MCF 10A (cell line): ENCODE results near the gene C4orf50. TPM values are rescaled to one million over a fixed set of nuclear protein-coding genes. Genes with fewer than 3 reads are reported as not detected.

Source experiments
- BruUV-seq: library from RNA; stranded (reverse); fragments of 400-500 nt; replicated peaks from 2 replicates; lab custom pipeline; 2021; lab: Mats Ljungman, UMichigan
- CTCF ChIA-PET: fragments of 300-600 bp; sonication (Branson Sonifier 250); formaldehyde crosslinking; extraction: SDS; loops from one replicate; lab custom pipeline; 2021; ENCODE audit warnings: antibody characterized with exemption, inconsistent platforms; lab: Yijun Ruan, JAX
- POLR2A ChIA-PET: fragments of 300-600, 350-650 bp; sonication (Branson Sonifier 250); formaldehyde crosslinking; extraction: SDS; loops from one replicate; lab custom pipeline; 2020; ENCODE audit warnings: antibody characterized with exemption, inconsistent platforms; lab: Yijun Ruan, JAX
- DNase-seq: peaks from one replicate; pipeline ENCODE4 v3.0.0-alpha.2; 2018; ENCODE audit not compliant: unreplicated experiment
- H3K27ac Mint-ChIP-seq: one replicate; pipeline ENCODE4 v1.8.0; 2022; ENCODE audit warnings: mild to moderate bottlenecking, low read depth, mixed read lengths; ENCODE audit not compliant: unreplicated experiment
- H3K27me3 Mint-ChIP-seq: one replicate; pipeline ENCODE4 v1.8.0; 2022; ENCODE audit warnings: mixed read lengths; ENCODE audit not compliant: insufficient read depth, unreplicated experiment
- H3K36me3 Mint-ChIP-seq: one replicate; pipeline ENCODE4 v1.8.0; 2022; ENCODE audit warnings: mild to moderate bottlenecking, moderate library complexity, mixed read lengths; ENCODE audit not compliant: insufficient read depth, unreplicated experiment
- H3K4me1 Mint-ChIP-seq: one replicate; pipeline ENCODE4 v1.8.0; 2022; ENCODE audit warnings: mixed read lengths; ENCODE audit not compliant: insufficient read depth, unreplicated experiment
- H3K4me3 Mint-ChIP-seq: one replicate; pipeline ENCODE4 v1.8.0; 2022; ENCODE audit warnings: mild to moderate bottlenecking, moderate library complexity, mixed read lengths; ENCODE audit not compliant: unreplicated experiment
- H3K9me3 Mint-ChIP-seq: one replicate; pipeline ENCODE4 v1.8.0; 2022; ENCODE audit warnings: mixed read lengths; ENCODE audit not compliant: unreplicated experiment
- intact Hi-C: fragments of 100-400 bp; cut with micrococcal nuclease; formaldehyde crosslinking; loops from 2 replicates; pipeline ENCODE4 v1.14.1; 2022
- total RNA-seq: library from RNA; stranded (reverse); gene quantifications from 2 replicates; pipeline ENCODE4 v1.2.3, GENCODE V29; 2022
- TF ChIP-seq, protein P1 (sequence below): fragments of 200-600 bp; IDR thresholded peaks from one replicate; pipeline ENCODE4 v1.8.0; 2022; ENCODE audit warnings: antibody characterized with exemption, mild to moderate bottlenecking; ENCODE audit not compliant: unreplicated experiment

The C4orf50 gene
- total RNA-seq, 1 experiment from 2014 or later = not detected

DNA sequence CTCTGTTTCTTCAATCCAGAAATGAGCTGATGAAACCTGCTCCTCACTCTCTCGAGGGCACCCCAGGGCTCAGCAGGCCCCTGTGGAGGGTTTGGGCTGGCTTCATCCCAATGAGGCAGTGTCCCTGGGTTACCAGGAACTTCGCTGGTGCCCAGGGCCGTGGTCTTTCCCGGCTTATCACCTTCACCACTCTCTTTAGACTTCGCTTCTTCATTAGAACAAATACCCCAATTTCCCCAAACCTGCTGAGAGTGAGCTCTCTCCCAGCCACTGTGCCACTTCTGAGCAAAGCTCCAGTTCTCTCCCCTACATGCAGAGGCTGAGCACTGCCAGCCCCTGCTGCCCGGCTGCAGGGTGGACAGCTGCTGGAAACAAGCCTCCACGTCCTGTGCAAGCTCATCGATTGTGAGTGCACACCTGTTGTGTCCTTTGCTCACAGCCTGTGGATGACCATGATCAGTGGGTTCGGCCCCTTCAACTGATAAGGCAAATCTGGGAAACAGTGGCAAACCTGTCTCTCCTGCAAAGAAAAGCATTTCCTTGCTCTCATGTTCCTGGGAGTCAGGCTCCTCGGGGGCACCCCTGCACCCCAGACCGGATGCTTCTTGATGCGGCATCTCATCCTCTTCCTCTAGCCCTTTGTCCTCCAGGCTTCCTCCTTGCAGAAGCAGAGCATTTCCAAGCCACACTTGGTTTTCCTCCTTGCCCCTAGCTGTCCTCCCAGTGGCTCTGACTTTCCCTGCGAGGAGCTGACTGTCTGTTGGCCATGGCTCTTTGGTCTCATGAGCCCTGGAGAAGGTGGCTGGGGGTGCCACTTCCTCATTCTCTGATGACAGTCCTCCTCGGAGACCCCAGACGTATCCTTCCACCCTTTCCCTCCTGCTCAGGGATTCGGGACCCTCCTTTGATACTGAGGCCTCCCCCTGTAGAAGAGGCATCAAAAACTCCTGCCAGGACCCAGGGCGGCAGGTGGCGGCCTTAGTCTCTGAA is 28.7 kb downstream of the C4orf50 start:
- H3K27me3 Mint-ChIP-seq = no peaks in the 10 kb centered on the region
- no peak overlapping the region for H3K4me3 Mint-ChIP-seq
- no peak for DNase-seq
- no TSS peak for BruUV-seq
- H3K36me3 Mint-ChIP-seq = no peaks in the 10 kb centered on the region
- TF ChIP-seq, protein P1, sequence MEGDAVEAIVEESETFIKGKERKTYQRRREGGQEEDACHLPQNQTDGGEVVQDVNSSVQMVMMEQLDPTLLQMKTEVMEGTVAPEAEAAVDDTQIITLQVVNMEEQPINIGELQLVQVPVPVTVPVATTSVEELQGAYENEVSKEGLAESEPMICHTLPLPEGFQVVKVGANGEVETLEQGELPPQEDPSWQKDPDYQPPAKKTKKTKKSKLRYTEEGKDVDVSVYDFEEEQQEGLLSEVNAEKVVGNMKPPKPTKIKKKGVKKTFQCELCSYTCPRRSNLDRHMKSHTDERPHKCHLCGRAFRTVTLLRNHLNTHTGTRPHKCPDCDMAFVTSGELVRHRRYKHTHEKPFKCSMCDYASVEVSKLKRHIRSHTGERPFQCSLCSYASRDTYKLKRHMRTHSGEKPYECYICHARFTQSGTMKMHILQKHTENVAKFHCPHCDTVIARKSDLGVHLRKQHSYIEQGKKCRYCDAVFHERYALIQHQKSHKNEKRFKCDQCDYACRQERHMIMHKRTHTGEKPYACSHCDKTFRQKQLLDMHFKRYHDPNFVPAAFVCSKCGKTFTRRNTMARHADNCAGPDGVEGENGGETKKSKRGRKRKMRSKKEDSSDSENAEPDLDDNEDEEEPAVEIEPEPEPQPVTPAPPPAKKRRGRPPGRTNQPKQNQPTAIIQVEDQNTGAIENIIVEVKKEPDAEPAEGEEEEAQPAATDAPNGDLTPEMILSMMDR = no peak
- POLR2A ChIA-PET = interaction anchor here (0.7 kb wide), 1 partner anchor 122 kb away, joined by 3 read pairs; no protein-coding TSS in a partner anchor
- no peak overlapping the region for H3K27ac Mint-ChIP-seq
- intact Hi-C loops = no loop called here
- H3K4me1 Mint-ChIP-seq = no peaks in the 10 kb centered on the region
- peaks cover 32% of the 10 kb centered on the region for H3K9me3 Mint-ChIP-seq
- CTCF ChIA-PET = interaction anchor here (0.6 to 5.3 kb wide), 6 partner anchors 8 to 265 kb away, joined by 3 to 50 read pairs (median 3); no protein-coding TSS in a partner anchor

DNA sequence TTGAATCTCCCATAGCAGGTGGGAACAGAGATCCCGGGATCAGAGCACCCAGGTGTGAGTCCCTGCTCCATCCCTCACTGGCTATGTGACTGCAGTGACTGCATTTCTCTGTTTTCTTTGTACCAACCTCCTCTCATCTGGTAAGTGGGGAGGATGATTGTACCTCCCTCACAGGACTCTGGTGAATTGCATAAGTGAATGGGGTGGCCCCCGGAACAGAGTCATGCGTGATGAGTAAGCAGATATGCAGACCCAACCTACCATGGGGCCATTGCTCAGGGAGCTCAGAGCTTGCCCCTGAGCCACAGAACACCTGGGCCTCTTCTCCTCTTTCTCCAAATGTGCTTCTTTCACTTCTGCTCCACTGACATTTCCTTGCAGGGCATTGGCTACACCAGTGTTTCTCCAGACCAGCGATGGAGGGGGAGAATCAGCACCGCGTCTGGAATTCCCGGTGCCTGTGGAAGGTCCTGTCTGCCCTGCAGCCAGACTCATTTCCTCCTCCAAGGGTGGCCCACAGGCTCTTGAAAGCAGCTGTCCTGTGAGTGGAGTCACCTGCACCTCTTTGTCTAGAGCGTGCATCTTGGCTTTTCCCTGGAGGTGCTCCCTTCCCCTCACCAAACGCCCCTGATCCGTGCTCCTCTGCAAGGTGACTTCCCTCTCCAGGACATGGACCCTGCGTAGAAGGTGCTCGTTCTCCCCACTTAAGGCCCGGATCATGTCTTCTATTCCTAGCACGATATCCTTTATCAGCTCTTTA is 30.0 kb downstream of the C4orf50 start:
- Mint-ChIP-seq H3K36me3 (no peaks in the 10 kb centered on the region), H3K4me1 (no peaks in the 10 kb centered on the region), H3K27ac (no peak overlapping the region), H3K9me3 (peaks cover 45% of the 10 kb centered on the region), H3K4me3 (no peak overlapping the region), H3K27me3 (no peaks in the 10 kb centered on the region)
- BruUV-seq = no TSS peak
- no peak for DNase-seq
- ChIA-PET POLR2A (no interaction called here), CTCF (interaction anchor here (1.0 to 5.3 kb wide), 2 partner anchors 10 to 263 kb away, joined by 3 to 50 read pairs; no protein-coding TSS in a partner anchor)
- TF ChIP-seq, protein P1 = no peak
- intact Hi-C loops = no loop called here

DNA sequence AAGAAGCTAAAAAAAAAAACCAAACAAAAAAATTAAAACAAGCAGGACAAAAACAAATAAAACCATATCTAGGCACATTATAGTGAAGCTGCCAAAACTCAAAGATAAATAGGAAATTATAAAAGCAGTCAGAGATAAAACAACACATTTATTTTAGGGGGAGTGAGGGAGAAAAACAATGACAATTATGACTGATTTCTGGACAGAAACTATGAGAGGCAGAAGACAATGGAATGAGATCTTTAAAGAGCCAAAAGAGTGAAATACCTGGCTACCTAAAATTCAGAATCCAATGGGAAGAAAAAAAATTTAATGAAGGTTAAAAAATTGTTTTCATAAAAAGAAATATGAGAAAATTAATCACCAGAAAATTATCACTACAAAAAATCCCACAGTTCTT is 33.4 kb downstream of the C4orf50 start:
- no peak overlapping the region for H3K4me3 Mint-ChIP-seq
- POLR2A ChIA-PET = no interaction called here
- no peaks in the 10 kb centered on the region for H3K4me1 Mint-ChIP-seq
- BruUV-seq = no TSS peak
- TF ChIP-seq, protein P1 = no peak
- no peak overlapping the region for H3K27ac Mint-ChIP-seq
- H3K9me3 Mint-ChIP-seq = peaks cover 39% of the 10 kb centered on the region
- intact Hi-C loops = no loop called here
- H3K27me3 Mint-ChIP-seq = no peaks in the 10 kb centered on the region
- CTCF ChIA-PET = no interaction called here
- no peaks in the 10 kb centered on the region for H3K36me3 Mint-ChIP-seq
- no peak for DNase-seq
